ENCODE measurements around the gene ZC3H18. TPM values are rescaled to one million over a fixed set of nuclear protein-coding genes. Genes with fewer than 3 reads are reported as not detected.

ZC3H18 gene
- total RNA-seq, 1 experiment from 2014 or later, result 57.8 TPM

DNA sequence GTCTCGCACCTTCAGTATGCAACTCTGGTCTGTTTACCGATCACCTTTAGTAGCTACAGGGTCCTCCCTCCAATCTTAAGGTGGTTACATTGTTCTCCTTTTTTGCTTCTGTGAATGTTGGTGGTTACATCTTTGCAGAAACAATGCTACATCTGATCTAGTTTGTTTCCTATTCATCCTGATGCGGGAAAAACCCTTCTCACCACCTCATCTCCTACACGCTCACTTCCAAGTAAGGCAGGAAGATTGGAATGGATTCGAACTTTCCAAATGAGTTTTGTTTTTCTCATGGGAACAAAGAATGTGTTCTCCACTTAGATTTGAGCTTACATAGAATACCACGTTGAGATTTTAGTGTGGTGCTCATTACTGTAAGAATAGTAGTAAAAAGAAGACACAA lies 14.5 kb downstream of the ZC3H18 start:
- CTCF ChIA-PET, result no interaction called here
- ATAC-seq (no peak), DNase-seq (ENCODE audit: low read depth, low spot score) (no peak)
- Histone ChIP-seq H3K9ac (ENCODE audit: low read length) (no peak overlapping the region), H3K27me3 (ENCODE audit: insufficient read depth, low read length) (no peaks in the 10 kb centered on the region), H3K27ac (ENCODE audit: low read depth, low read length) (no peak overlapping the region), H4K20me1 (ENCODE audit: insufficient read depth) (peaks cover 13% of the 10 kb centered on the region; the same call in 1 of the 2 replicates), H3K9me3 (ENCODE audit: control insufficient read depth in 1 of 2, insufficient read depth in 1 of 2, low read depth in 1 of 2, low read length in 2 of 2) (no peaks in the 10 kb centered on the region), H3K4me3 (replicated peaks in 1 of 2; ENCODE audit: low read depth in 1 of 2, low read length in 2 of 2) (no peak overlapping the region), H2AFZ (ENCODE audit: low read depth, low read length, poor library complexity, severe bottlenecking) (no peak overlapping the region), H3K4me2 (ENCODE audit: low read length) (no peak overlapping the region), H3K9me2 (ENCODE audit: insufficient read depth) (no peaks in the 10 kb centered on the region), H3K36me3 (ENCODE audit: control insufficient read depth in 1 of 2, insufficient read depth in 2 of 2, low read length in 2 of 2) (peaks cover 65 to 69% of the 10 kb centered on the region in 2 experiments; a peak in 3 of 4 replicates), H3K79me2 (ENCODE audit: insufficient read depth, low read length) (peaks cover 95% of the 10 kb centered on the region), H3K4me1 (ENCODE audit: control insufficient read depth in 1 of 2, insufficient read depth in 2 of 2, low read length in 2 of 2) (no peaks in the 10 kb centered on the region)
- RAD21 ChIA-PET (ENCODE audit: low non-redundant PET in 1 of 2, low total read pairs in 2 of 2, uncharacterized antibody in 2 of 2, unreplicated experiment in 2 of 2), result no interaction called here
- intact Hi-C loops (cut with micrococcal nuclease), result no loop called here
- POLR2A ChIA-PET, result no interaction called here
- BruUV-seq (replicated peaks), result no TSS peak
- TF ChIP-seq EZH2phosphoT487 (IDR thresholded peaks at IDR 0.05; ENCODE audit: borderline replicate concordance) (no peak), CTCF (IDR thresholded peaks at IDR 0.05 in 2 of 3, conservative IDR thresholded peaks at IDR 0.05 in 1 of 3; ENCODE audit: borderline replicate concordance in 1 of 3, insufficient read depth in 1 of 3, low read depth in 2 of 3, low read length in 2 of 3) (no peak), ATF3 (IDR thresholded peaks at IDR 0.05) (no peak), CBX3 (IDR thresholded peaks at IDR 0.05; ENCODE audit: low read depth) (no peak), EGR1 (IDR thresholded peaks at IDR 0.05; ENCODE audit: low read depth) (no peak), SRF (IDR thresholded peaks at IDR 0.05; ENCODE audit: low read depth) (no peak), ZFX (IDR thresholded peaks at IDR 0.05) (no peak)

GRCh38 chr16:88585269-88585668 lies 15.1 kb downstream of the ZC3H18 start:
- ATAC-seq, result no peak
- CTCF ChIA-PET, result no interaction called here

More at GRCh38 chr16:88585269-88585668, 15.1 kb downstream of the ZC3H18 start:
- no peak for DNase-seq (ENCODE audit: low read depth, low spot score)
- RAD21 ChIA-PET (ENCODE audit: low non-redundant PET in 1 of 2, low total read pairs in 2 of 2, uncharacterized antibody in 2 of 2, unreplicated experiment in 2 of 2), result no interaction called here
- H3K4me2 ChIP-seq (ENCODE audit: low read length), result no peak overlapping the region
- H4K20me1 ChIP-seq (ENCODE audit: insufficient read depth), result peaks cover 13% of the 10 kb centered on the region; the same call in 1 of the 2 replicates
- no peaks in the 10 kb centered on the region for H3K9me3 ChIP-seq (ENCODE audit: control insufficient read depth in 1 of 2, insufficient read depth in 1 of 2, low read depth in 1 of 2, low read length in 2 of 2)
- H3K4me3 ChIP-seq (replicated peaks in 1 of 2; ENCODE audit: low read depth in 1 of 2, low read length in 2 of 2), result no peak overlapping the region
- peaks cover 68 to 73% of the 10 kb centered on the region in 2 experiments; a peak in 3 of 4 replicates for H3K36me3 ChIP-seq (ENCODE audit: control insufficient read depth in 1 of 2, insufficient read depth in 2 of 2, low read length in 2 of 2)
- H3K27me3 ChIP-seq (ENCODE audit: insufficient read depth, low read length), result no peaks in the 10 kb centered on the region
- TF ChIP-seq POLR2A (IDR thresholded peaks at IDR 0.05; ENCODE audit: borderline replicate concordance, extremely low read depth, insufficient read depth, insufficient read length) (no peak), FOSL1 (IDR thresholded peaks at IDR 0.05; ENCODE audit: low read depth) (no peak), EZH2 (IDR thresholded peaks at IDR 0.05) (no peak)
- TF ChIP-seq, protein P1, sequence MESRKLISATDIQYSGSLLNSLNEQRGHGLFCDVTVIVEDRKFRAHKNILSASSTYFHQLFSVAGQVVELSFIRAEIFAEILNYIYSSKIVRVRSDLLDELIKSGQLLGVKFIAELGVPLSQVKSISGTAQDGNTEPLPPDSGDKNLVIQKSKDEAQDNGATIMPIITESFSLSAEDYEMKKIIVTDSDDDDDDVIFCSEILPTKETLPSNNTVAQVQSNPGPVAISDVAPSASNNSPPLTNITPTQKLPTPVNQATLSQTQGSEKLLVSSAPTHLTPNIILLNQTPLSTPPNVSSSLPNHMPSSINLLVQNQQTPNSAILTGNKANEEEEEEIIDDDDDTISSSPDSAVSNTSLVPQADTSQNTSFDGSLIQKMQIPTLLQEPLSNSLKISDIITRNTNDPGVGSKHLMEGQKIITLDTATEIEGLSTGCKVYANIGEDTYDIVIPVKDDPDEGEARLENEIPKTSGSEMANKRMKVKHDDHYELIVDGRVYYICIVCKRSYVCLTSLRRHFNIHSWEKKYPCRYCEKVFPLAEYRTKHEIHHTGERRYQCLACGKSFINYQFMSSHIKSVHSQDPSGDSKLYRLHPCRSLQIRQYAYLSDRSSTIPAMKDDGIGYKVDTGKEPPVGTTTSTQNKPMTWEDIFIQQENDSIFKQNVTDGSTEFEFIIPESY (IDR thresholded peaks at IDR 0.05; ENCODE audit: extremely low read depth, insufficient replicate concordance, low read length), result no peak
- H3K27ac ChIP-seq (ENCODE audit: low read depth, low read length), result no peak overlapping the region
- POLR2A ChIA-PET, result no interaction called here
- no peaks in the 10 kb centered on the region for H3K4me1 ChIP-seq (ENCODE audit: control insufficient read depth in 1 of 2, insufficient read depth in 2 of 2, low read length in 2 of 2)
- no peak overlapping the region for H3K9ac ChIP-seq (ENCODE audit: low read length)
- no peak overlapping the region for H2AFZ ChIP-seq (ENCODE audit: low read depth, low read length, poor library complexity, severe bottlenecking)
- no peaks in the 10 kb centered on the region for H3K9me2 ChIP-seq (ENCODE audit: insufficient read depth)
- intact Hi-C loops (cut with micrococcal nuclease), result no loop called here
- H3K79me2 ChIP-seq (ENCODE audit: insufficient read depth, low read length), result peaks cover 95% of the 10 kb centered on the region
- BruUV-seq (replicated peaks), result no TSS peak
